ENCODE data around the gene ADGRD1.
"Not testable (repeated sequence)": the region's sequence is repeated elsewhere in the genome, so short reads cannot be mapped to it uniquely, and the experiment has no call there.

ADGRD1 gene

DNA sequence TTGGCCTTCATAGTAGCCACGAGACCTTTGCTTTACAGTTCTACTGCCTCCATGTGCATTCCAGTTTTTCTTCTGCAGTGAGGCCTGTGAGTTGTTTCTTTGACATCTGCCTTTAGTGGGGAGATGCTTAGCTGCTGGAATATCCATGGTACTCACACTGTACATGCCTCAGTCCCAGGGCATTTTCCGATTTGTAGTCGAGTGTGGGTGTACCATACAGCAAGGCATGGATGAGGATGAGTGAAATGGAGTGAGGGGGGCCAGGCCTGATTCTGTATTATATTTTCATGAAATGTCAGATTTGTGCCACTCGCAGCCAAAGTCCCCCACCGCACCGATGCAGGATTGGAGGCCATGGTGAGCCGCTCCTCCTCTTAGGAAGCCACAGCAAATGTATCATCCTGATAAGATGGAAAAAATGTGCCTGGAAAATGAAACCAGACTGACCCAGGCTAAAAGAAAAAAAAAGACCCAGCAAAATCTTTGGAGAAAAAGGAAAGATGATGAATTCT lies 173.0 kb downstream of the ADGRD1 start:
- peaks cover 1% of the 10 kb centered on the region for H3K4me1 Mint-ChIP-seq
- no peaks in the 10 kb centered on the region for H3K9me3 Mint-ChIP-seq
- H3K27ac Mint-ChIP-seq, result no peak overlapping the region
- no peak for DNase-seq
- H3K36me3 Mint-ChIP-seq (ENCODE audit: low read depth), result no peaks in the 10 kb centered on the region
- H3K4me3 Mint-ChIP-seq, result no peak overlapping the region
- H3K27me3 Mint-ChIP-seq, result no peaks in the 10 kb centered on the region
- ATAC-seq, result no peak

DNA sequence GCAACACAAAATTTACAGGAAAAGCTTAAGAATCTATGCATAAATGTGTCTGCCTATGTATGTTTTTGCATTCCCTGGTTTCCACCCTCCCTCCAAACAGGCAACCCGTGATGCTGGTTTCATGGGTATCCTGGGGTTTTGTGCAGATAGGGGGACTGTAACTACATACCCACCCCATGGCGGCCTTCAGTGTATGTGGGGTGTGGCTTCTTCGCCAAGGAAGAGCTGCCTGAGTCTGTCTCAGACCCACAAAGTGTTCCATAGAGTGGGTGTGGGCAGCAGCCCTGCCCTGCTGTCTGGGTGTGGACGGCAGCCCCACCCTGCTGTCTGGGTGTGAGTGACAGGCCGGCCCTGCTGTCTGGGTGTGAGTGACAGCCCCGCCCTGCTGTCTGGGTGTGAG lies 174.8 kb downstream of the ADGRD1 start:
- Mint-ChIP-seq H3K9me3 (no peaks in the 10 kb centered on the region), H3K4me1 (peaks cover 1% of the 10 kb centered on the region)
- no peak for DNase-seq

DNA sequence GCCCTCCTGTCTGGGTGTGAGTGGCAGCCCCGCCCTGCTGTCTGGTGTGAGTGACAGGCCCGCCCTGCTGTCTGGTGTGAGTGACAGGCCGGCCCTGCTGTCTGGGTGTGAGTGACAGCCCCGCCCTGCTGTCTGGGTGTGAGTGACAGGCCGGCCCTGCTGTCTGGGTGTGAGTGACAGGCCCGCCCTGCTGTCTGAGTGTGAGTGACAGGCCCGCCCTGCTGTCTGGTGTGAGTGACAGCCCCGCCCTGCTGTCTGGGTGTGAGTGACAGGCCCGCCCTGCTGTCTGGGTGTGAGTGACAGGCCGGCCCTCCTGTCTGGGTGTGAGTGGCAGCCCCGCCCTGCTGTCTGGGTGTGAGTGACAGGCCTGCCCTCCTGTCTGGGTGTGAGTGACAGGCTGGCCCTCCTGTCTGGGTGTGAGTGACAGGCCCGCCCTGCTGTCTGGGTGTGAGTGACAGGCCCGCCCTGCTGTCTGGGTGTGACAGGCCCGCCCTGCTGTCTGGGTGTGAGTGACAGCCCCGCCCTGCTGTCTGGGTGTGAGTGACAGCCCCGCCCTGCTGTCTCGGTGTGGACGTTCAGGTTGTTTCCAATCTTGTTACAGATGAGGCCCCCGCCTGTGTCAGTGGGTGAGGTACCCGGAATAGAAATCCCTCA lies 175.4 kb downstream of the ADGRD1 start:
- not testable (repeated sequence) for H3K36me3 Mint-ChIP-seq (ENCODE audit: low read depth); H3K9me3 Mint-ChIP-seq; DNase-seq; H3K4me1 Mint-ChIP-seq; H3K27ac Mint-ChIP-seq; H3K4me3 Mint-ChIP-seq; ATAC-seq; H3K27me3 Mint-ChIP-seq

More for the DNA sequence above, 174.8 kb downstream of the ADGRD1 start:
- no peak overlapping the region for H3K4me3 Mint-ChIP-seq
- no peaks in the 10 kb centered on the region for H3K27me3 Mint-ChIP-seq
- ATAC-seq, result no peak
- H3K27ac Mint-ChIP-seq, result no peak overlapping the region
- no peaks in the 10 kb centered on the region for H3K36me3 Mint-ChIP-seq (ENCODE audit: low read depth)

DNA sequence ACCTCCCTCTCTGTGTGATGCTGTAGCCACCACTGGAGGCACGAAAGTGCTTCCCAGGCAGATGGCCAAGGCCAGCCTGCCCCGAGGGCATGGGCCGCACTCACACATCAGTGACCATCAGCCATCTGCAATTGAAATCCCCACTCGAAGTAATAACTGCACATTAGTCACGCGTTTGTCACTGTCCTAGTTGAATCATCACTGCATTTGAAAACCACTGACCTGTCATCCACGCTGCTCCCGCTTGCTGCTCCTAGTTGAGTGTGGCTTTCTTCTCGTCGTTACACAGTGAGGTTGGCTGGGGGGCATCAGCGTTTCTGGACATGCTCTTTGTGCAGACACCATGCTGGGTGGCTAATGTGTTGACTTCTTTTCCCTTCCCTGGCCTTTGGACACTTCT lies 176.1 kb downstream of the ADGRD1 start:
- H3K27me3 Mint-ChIP-seq, result no peaks in the 10 kb centered on the region
- H3K36me3 Mint-ChIP-seq (ENCODE audit: low read depth), result no peaks in the 10 kb centered on the region
- no peak for DNase-seq
- no peak for ATAC-seq
- no peak overlapping the region for H3K4me3 Mint-ChIP-seq
- H3K27ac Mint-ChIP-seq, result no peak overlapping the region
- H3K4me1 Mint-ChIP-seq, result peaks cover 1% of the 10 kb centered on the region
- H3K9me3 Mint-ChIP-seq, result no peaks in the 10 kb centered on the region

DNA sequence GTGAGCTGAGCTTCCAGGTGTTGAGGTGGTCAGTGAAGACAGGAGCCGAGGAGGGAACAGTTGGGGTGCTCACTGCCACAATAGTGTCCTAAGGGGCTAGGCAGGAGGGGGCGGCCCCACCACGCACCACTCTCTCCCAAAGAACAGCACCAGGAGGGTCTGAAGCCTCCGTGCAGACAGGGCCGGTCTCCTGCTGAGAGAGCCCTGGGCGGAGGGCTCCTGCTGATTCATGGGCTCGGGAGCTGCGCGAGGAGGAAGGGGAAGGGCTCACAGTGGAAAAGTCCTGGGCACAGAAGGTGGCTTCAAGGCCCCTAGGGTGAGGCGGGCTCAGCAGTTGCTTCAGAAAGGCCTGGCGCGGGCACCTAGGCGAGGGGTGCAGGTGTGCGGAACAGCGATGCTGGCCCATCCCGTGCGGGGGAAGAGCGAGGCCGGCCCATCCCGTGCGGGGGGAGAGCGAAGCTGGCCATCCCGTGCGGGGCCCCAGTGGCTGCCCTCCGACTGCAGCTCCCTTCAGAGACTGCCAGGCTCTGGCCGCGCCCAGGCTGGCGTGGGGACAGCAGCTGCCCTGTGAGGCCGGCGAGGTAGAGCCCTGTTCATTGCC lies 176.7 kb downstream of the ADGRD1 start:
- Mint-ChIP-seq H3K4me1 (peaks cover 1% of the 10 kb centered on the region), H3K36me3 (ENCODE audit: low read depth) (no peaks in the 10 kb centered on the region), H3K27me3 (no peaks in the 10 kb centered on the region), H3K27ac (no peak overlapping the region), H3K4me3 (no peak overlapping the region), H3K9me3 (no peaks in the 10 kb centered on the region)
- DNase-seq, result no peak
- ATAC-seq, result no peak

DNA sequence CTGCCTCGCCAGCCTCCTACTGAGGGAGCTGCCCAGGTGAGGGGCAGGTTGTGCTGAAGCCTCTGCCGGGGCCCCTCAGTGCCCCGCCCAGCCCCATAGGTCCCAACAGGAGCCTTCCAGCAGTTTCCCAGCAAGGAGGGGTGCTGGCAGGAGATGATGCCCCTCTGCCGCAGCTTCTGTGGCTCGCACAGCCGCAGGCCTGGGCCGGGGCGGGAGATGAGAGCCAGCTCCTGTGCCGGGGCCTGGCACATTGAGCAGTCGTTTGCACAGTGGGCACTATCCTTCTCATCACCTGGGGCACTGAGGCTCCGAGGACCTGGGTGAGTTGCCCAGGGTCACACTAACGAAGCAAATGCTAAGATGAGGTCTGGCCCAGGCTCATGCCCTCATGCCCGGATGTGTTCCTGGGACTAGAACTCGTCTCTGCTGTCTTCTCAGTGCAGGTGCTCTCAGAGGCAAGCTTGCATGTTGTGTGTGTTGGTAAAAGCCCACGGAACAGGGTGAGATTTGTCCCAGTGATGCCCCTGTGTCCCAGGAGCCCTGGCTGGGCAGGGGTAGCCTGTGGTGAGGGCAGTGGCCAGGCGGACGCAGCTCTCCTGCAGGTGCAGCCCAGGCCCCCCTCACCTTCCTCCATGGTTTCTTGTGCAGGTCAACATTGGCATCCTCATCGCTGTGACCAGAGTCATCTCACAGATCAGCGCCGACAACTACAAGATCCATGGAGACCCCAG lies 177.5 kb downstream of the ADGRD1 start:
- Mint-ChIP-seq H3K27ac (no peak overlapping the region), H3K27me3 (no peaks in the 10 kb centered on the region), H3K9me3 (no peaks in the 10 kb centered on the region), H3K4me3 (no peak overlapping the region), H3K36me3 (ENCODE audit: low read depth) (no peaks in the 10 kb centered on the region), H3K4me1 (peaks cover 1% of the 10 kb centered on the region)
- DNase-seq, result no peak
- no peak for ATAC-seq

DNA sequence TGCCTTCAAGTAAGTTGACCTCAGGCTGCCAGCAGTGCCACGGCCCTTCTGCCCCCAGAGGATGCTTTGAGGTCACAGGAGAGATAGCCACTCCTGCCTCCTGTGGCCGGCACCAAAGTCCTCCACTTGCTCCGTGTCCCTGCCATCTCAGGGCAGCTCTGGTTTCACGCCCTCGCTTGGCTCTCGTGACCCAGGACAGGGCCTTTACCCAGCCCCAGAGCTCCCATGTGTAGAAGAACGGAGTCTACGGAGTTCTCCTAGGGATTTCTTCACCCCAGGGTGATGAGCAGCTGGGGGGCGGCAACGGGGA lies 178.1 kb downstream of the ADGRD1 start:
- no peak for DNase-seq
- no peak for ATAC-seq
- Mint-ChIP-seq H3K4me3 (no peak overlapping the region), H3K36me3 (ENCODE audit: low read depth) (no peaks in the 10 kb centered on the region), H3K27me3 (no peaks in the 10 kb centered on the region), H3K27ac (no peak overlapping the region), H3K9me3 (no peaks in the 10 kb centered on the region), H3K4me1 (peaks cover 1% of the 10 kb centered on the region)

DNA sequence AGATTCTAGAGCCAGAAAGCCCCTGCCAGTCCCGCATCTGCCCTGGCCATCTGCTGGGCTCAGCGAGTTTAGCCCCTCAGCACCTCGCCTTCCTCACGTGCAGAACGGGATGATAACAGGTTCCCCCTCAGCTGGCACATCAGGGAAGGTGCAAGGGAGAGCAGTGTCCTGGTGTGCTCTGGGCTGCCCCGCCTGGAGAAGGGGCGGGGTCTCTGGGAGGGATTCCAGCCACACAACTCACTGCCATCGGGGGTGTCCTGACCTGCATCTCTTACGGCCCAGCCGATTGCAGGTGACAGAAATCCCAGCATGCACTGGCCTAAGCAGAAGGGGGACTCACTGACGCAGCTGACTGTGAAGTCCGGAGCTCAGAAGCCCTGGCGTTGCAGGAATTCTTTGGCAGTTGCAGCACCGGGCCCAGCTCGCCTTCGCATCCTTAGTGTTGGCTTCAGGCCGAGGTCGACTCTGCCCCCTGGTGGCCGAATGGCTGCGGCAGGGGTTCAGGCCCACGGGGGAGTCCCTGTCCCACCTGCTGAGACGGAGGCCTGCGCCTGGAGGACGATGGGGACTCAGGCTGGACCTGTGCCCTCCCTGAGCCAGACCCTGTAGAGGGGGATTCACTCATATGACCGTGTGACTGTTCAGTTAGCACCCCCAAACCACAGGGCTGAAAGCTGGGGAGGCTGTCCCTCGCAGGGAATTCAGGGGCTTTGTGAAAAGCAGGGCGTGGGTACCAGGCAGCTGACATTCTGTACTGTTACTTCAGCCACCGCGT lies 178.6 kb downstream of the ADGRD1 start:
- peaks cover 1% of the 10 kb centered on the region for H3K4me1 Mint-ChIP-seq
- no peak overlapping the region for H3K27ac Mint-ChIP-seq
- H3K4me3 Mint-ChIP-seq, result no peak overlapping the region
- DNase-seq (peak; percentile 88), ATAC-seq (peak; percentile 63)
- no peaks in the 10 kb centered on the region for H3K27me3 Mint-ChIP-seq
- H3K9me3 Mint-ChIP-seq, result no peaks in the 10 kb centered on the region
- no peaks in the 10 kb centered on the region for H3K36me3 Mint-ChIP-seq (ENCODE audit: low read depth)

- Mint-ChIP-seq H3K9me3 (no peaks in the 10 kb centered on the region), H3K27ac (no peak overlapping the region), H3K27me3 (no peaks in the 10 kb centered on the region), H3K4me3 (no peak overlapping the region), H3K36me3 (ENCODE audit: low read depth) (no peaks in the 10 kb centered on the region), H3K4me1 (peaks cover 1% of the 10 kb centered on the region)
- DNase-seq, result no peak
- ATAC-seq, result no peak
These were observed 179.6 kb downstream of the ADGRD1 start for GRCh38 chr12:131133015-131133905.

GRCh38 chr12:131133994-131134393 lies 180.3 kb downstream of the ADGRD1 start:
- Mint-ChIP-seq H3K36me3 (ENCODE audit: low read depth) (no peaks in the 10 kb centered on the region), H3K9me3 (no peaks in the 10 kb centered on the region), H3K4me1 (peaks cover 1% of the 10 kb centered on the region), H3K27me3 (no peaks in the 10 kb centered on the region), H3K4me3 (no peak overlapping the region), H3K27ac (no peak overlapping the region)
- ATAC-seq (no peak), DNase-seq (no peak)

GRCh38 chr12:131134523-131135310 lies 181.0 kb downstream of the ADGRD1 start:
- H3K4me1 Mint-ChIP-seq, result no peaks in the 10 kb centered on the region
- DNase-seq (no peak), ATAC-seq (no peak)
- H3K36me3 Mint-ChIP-seq (ENCODE audit: low read depth), result no peaks in the 10 kb centered on the region
- H3K27me3 Mint-ChIP-seq, result no peaks in the 10 kb centered on the region
- H3K4me3 Mint-ChIP-seq, result no peak overlapping the region
- H3K9me3 Mint-ChIP-seq, result no peaks in the 10 kb centered on the region
- H3K27ac Mint-ChIP-seq, result no peak overlapping the region

GRCh38 chr12:131135311-131135785 lies 181.6 kb downstream of the ADGRD1 start:
- no peak for DNase-seq
- Mint-ChIP-seq H3K36me3 (ENCODE audit: low read depth) (no peaks in the 10 kb centered on the region), H3K9me3 (no peaks in the 10 kb centered on the region)

DNA sequence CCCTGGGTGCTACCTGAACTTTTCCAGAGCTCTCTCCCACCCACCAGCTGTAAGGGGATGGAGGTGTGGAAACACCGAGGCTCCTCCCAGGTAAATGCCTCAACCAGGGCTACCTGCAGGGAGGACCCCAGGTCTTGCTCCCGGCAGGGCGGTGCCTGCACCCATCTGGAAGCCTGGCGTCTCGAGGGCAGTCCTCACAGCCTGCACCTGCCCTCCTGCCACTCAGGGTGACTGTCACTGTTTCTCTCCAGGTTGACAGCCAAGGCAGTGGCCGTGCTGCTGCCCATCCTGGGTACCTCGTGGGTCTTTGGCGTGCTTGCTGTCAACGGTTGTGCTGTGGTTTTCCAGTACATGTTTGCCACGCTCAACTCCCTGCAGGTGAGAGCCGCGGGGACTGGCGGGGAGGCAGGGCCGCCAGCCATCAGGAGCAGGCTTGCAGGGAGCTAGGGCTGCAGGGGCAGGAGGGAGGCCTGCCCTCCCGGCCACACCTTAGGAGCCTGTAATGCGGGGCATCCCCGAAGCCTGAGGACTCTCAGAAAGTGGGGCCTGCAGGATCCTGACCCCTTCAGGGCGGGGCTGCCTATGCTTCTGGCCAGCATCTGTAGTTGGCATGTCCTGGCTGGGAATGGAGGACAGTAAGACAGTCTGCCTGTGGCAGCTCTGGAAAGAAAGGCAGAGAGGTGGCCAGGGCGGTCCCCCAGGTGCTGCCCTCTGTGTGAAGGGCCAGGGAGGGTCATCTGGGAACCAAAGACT lies 182.3 kb downstream of the ADGRD1 start:
- H3K4me3 Mint-ChIP-seq, result no peak overlapping the region
- no peaks in the 10 kb centered on the region for H3K9me3 Mint-ChIP-seq
- H3K4me1 Mint-ChIP-seq, result no peaks in the 10 kb centered on the region
- no peak for DNase-seq
- H3K27ac Mint-ChIP-seq, result no peak overlapping the region
- no peaks in the 10 kb centered on the region for H3K36me3 Mint-ChIP-seq (ENCODE audit: low read depth)
- no peaks in the 10 kb centered on the region for H3K27me3 Mint-ChIP-seq
- no peak for ATAC-seq

More at GRCh38 chr12:131135311-131135785, 181.6 kb downstream of the ADGRD1 start:
- Mint-ChIP-seq H3K27me3 (no peaks in the 10 kb centered on the region), H3K27ac (no peak overlapping the region), H3K4me1 (no peaks in the 10 kb centered on the region), H3K4me3 (no peak overlapping the region)
- no peak for ATAC-seq
